H1 (cell line): Measurements from ENCODE around the gene CHST12. TPM values are rescaled to one million over a fixed set of nuclear protein-coding genes. Genes with fewer than 3 reads are reported as not detected.

Experiments used
- CTCF ChIA-PET: fragments of 300-600 bp; sonication (Branson Sonifier 250); formaldehyde crosslinking; loops from one replicate; lab custom pipeline; 2021; ENCODE audit not compliant: partially characterized antibody; lab: Charles Lee
- POLR2A ChIA-PET: fragments of 300-600 bp; sonication (Branson Sonifier 250); formaldehyde crosslinking; loops from one replicate; lab custom pipeline; 2021; ENCODE audit warnings: inconsistent platforms; ENCODE audit not compliant: partially characterized antibody; lab: Charles Lee
- DNase-seq, 2 experiments: peaks; one replicate each; pipeline versions ENCODE4 v3.0.0 to v3.0.0-alpha.2; 2010 to 2022; ENCODE audit warnings: low spot score in 2 of 2, low read depth in 1 of 2, mixed read lengths in 1 of 2
- FAIRE-seq: peaks from 2 replicates; lab custom pipeline; 2011; peaks lifted over from hg19 to GRCh38; lab: Jason Lieb, UNC
- H2AFZ ChIP-seq: 2 replicates; pipeline ENCODE4 v1.8.1; 2012; ENCODE audit warnings: low read length, inconsistent platforms
- H2AK5ac ChIP-seq: 2 replicates; pipeline ENCODE4 v1.6.1; 2013; ENCODE audit warnings: low read depth, low read length
- H2BK120ac ChIP-seq: replicated peaks from 2 replicates; pipeline ENCODE3; 2013; ENCODE audit warnings: low read depth, low read length, inconsistent platforms
- H2BK12ac ChIP-seq: 2 replicates; pipeline ENCODE4 v1.6.1; 2013; ENCODE audit warnings: low read depth, low read length
- H2BK15ac ChIP-seq: 2 replicates; pipeline ENCODE4 v1.6.1; 2013; ENCODE audit warnings: low read length
- H2BK20ac ChIP-seq: 2 replicates; pipeline ENCODE4 v1.6.1; 2013; ENCODE audit warnings: low read length
- H2BK5ac ChIP-seq: 2 replicates; pipeline ENCODE4 v1.6.1; 2013; ENCODE audit warnings: low read depth, low read length
- H3K14ac ChIP-seq: 2 replicates; pipeline ENCODE4 v1.6.1; 2013; ENCODE audit warnings: inconsistent platforms; ENCODE audit not compliant: insufficient read length
- H3K18ac ChIP-seq: 2 replicates; pipeline ENCODE4 v1.6.1; 2013; ENCODE audit warnings: low read length; ENCODE audit errors: extremely low read depth
- H3K23ac ChIP-seq: 2 replicates; pipeline ENCODE4 v1.6.1; 2013; ENCODE audit warnings: inconsistent platforms; ENCODE audit not compliant: insufficient read length
- H3K23me2 ChIP-seq: 2 replicates; pipeline ENCODE4 v1.6.1; 2013; ENCODE audit warnings: low read depth, low read length
- H3K27ac ChIP-seq: 2 replicates; pipeline ENCODE4 v1.6.1; 2011; ENCODE audit warnings: low read depth, low read length, inconsistent platforms
- H3K27me3 ChIP-seq, 4 experiments: replicated peaks in 1 of 4; 1 replicate in 1 of 4; 2 replicates in 3 of 4; pipeline versions ENCODE4 v1.6.1 to v1.8.1; 2011 to 2013; ENCODE audit warnings: low read length in 3 of 4, mild to moderate bottlenecking in 3 of 4, inconsistent platforms in 2 of 4, mixed read lengths in 2 of 4, moderate library complexity in 1 of 4; ENCODE audit not compliant: control insufficient read depth in 3 of 4, insufficient read depth in 3 of 4; ENCODE audit errors: extremely low read depth in 1 of 4
- H3K36me3 ChIP-seq, 4 experiments: 2 replicates each; pipeline versions ENCODE4 v1.6.1 to v1.8.1; 2011 to 2013; ENCODE audit warnings: mild to moderate bottlenecking in 4 of 4, low read length in 3 of 4, moderate library complexity in 2 of 4, control low read depth in 1 of 4, inconsistent platforms in 1 of 4; ENCODE audit not compliant: insufficient read depth in 4 of 4, control insufficient read depth in 2 of 4
- H3K4ac ChIP-seq: replicated peaks from 2 replicates; pipeline ENCODE3; 2013; ENCODE audit warnings: low read length, low read depth, mixed read lengths, inconsistent platforms; ENCODE audit not compliant: insufficient read length
- H3K4me1 ChIP-seq, 4 experiments: replicated peaks in 1 of 4; 1 replicate in 1 of 4; 2 replicates in 3 of 4; pipeline versions ENCODE4 v1.6.1 to v1.8.1; 2011 to 2013; ENCODE audit warnings: low read length in 3 of 4, inconsistent platforms in 2 of 4, mixed read lengths in 1 of 4; ENCODE audit not compliant: insufficient read depth in 4 of 4, control insufficient read depth in 3 of 4
- H3K4me2 ChIP-seq, 2 experiments: 2 replicates each; pipeline versions ENCODE4 v1.6.1 to v1.8.1; 2011 to 2013; ENCODE audit warnings: low read depth in 2 of 2, low read length in 2 of 2, control low read depth in 1 of 2, inconsistent platforms in 1 of 2, mild to moderate bottlenecking in 1 of 2; ENCODE audit not compliant: insufficient read depth in 1 of 2
- H3K4me3 ChIP-seq, 4 experiments: fragments of 200-600, 300-600 bp in 1 of 4; sonication (generic), shearing (Covaris generic), sonication (Bioruptor Twin) in 1 of 4; 2 replicates each; pipeline versions ENCODE4 v1.5.1 to v1.8.1; 2011 to 2016; ENCODE audit warnings: low read length in 4 of 4, low read depth in 3 of 4, control low read depth in 2 of 4, inconsistent platforms in 2 of 4, mild to moderate bottlenecking in 2 of 4, mixed read lengths in 1 of 4, moderate library complexity in 1 of 4; ENCODE audit not compliant: insufficient read depth in 2 of 4; ENCODE audit errors: extremely low read depth in 1 of 4
- H3K56ac ChIP-seq: replicated peaks from 2 replicates; pipeline ENCODE3; 2013; ENCODE audit warnings: low read depth, mild to moderate bottlenecking, mixed read lengths, low read length, inconsistent platforms; ENCODE audit not compliant: insufficient read length
- H3K79me1 ChIP-seq: 2 replicates; pipeline ENCODE4 v1.6.1; 2013; ENCODE audit warnings: low read depth, low read length, control low read depth
- H3K79me2 ChIP-seq, 2 experiments: 2 replicates each; pipeline versions ENCODE4 v1.6.1 to v1.8.1; 2012 to 2013; ENCODE audit warnings: low read length in 2 of 2, mild to moderate bottlenecking in 2 of 2, inconsistent platforms in 1 of 2; ENCODE audit not compliant: insufficient read depth in 2 of 2, control insufficient read depth in 1 of 2
- H3K9ac ChIP-seq, 4 experiments: replicated peaks in 1 of 4; 1 replicate in 1 of 4; 2 replicates in 3 of 4; pipeline versions ENCODE4 v1.6.1 to v1.8.1; 2011 to 2013; ENCODE audit warnings: low read depth in 3 of 4, low read length in 3 of 4, control low read depth in 2 of 4, mild to moderate bottlenecking in 2 of 4, moderate library complexity in 2 of 4, inconsistent platforms in 1 of 4; ENCODE audit errors: extremely low read depth in 1 of 4
- H3K9me3 ChIP-seq, 2 experiments: 2 replicates each; pipeline versions ENCODE4 v1.6.1 to v1.8.1; 2012 to 2013; ENCODE audit warnings: mild to moderate bottlenecking in 2 of 2, moderate library complexity in 2 of 2, control low read depth in 1 of 2, inconsistent platforms in 1 of 2, low read depth in 1 of 2, low read length in 1 of 2, mixed read lengths in 1 of 2; ENCODE audit not compliant: insufficient read depth in 2 of 2
- H4K20me1 ChIP-seq, 2 experiments: replicated peaks in 1 of 2; 2 replicates each; pipeline versions ENCODE3 to v1.8.1; 2011 to 2013; ENCODE audit warnings: inconsistent platforms in 2 of 2, low read length in 2 of 2, mild to moderate bottlenecking in 1 of 2; ENCODE audit not compliant: insufficient read depth in 2 of 2, control insufficient read depth in 1 of 2
- H4K5ac ChIP-seq: 2 replicates; pipeline ENCODE4 v1.6.1; 2013; ENCODE audit warnings: low read length, low read depth, mixed read lengths, inconsistent platforms; ENCODE audit not compliant: insufficient read length
- H4K8ac ChIP-seq: 2 replicates; pipeline ENCODE4 v1.8.0; 2013; ENCODE audit warnings: mild to moderate bottlenecking, moderate library complexity, low read length, inconsistent platforms; ENCODE audit not compliant: insufficient read depth; ENCODE audit errors: extremely low read depth
- H4K91ac ChIP-seq: replicated peaks from 2 replicates; pipeline ENCODE3; 2013; ENCODE audit warnings: low read length, mixed read lengths, inconsistent platforms; ENCODE audit not compliant: insufficient read length
- CTCF ChIP-seq, 3 experiments: IDR thresholded peaks; 1 replicate in 2 of 3; 2 replicates in 1 of 3; pipeline versions ENCODE4 v1.5.1 to v1.6.1; 2011; ENCODE audit warnings: low read length in 3 of 3, mild to moderate bottlenecking in 3 of 3, inconsistent platforms in 2 of 3, low read depth in 1 of 3, moderate library complexity in 1 of 3; ENCODE audit not compliant: insufficient read depth in 1 of 3; ENCODE audit errors: control extremely low read depth in 1 of 3
- EZH2 ChIP-seq: fragments of 200-600 bp; sonication (generic); IDR thresholded peaks from 2 replicates; pipeline ENCODE4 v1.7.1; 2012; ENCODE audit warnings: low read depth, mild to moderate bottlenecking, moderate library complexity, low read length, inconsistent platforms; ENCODE audit not compliant: severe bottlenecking
- GABPA ChIP-seq: IDR thresholded peaks from 2 replicates; pipeline ENCODE4 v1.6.1; 2011; ENCODE audit warnings: mild to moderate bottlenecking, low read length, moderate library complexity, borderline replicate concordance; ENCODE audit not compliant: insufficient read depth
- HDAC6 ChIP-seq: IDR thresholded peaks from one replicate; pipeline ENCODE4 v1.7.1; 2012; ENCODE audit warnings: low read depth, mild to moderate bottlenecking, inconsistent platforms, low read length, moderate library complexity
- MAX ChIP-seq: IDR thresholded peaks from 2 replicates; pipeline ENCODE4 v1.6.1; 2012; ENCODE audit warnings: inconsistent platforms
- POLR2A ChIP-seq, 2 experiments: IDR thresholded peaks; 1 replicate in 1 of 2; 2 replicates in 1 of 2; pipeline ENCODE4 v1.6.1; 2011; ENCODE audit warnings: low read depth in 2 of 2, low read length in 2 of 2, mild to moderate bottlenecking in 2 of 2; ENCODE audit errors: control extremely low read depth in 1 of 2
- WGBS, 2 experiments: shearing (Covaris generic) in 1 of 2; methylation state at CpG; one replicate each; pipeline versions ENCODE4 v1.1.6 to v1.1.7; 2013 to 2015; ENCODE audit warnings: low lambda C conversion rate in 2 of 2, mixed read lengths in 2 of 2, inconsistent platforms in 1 of 2, low coverage in 1 of 2, missing lambda C conversion rate in 1 of 2; ENCODE audit not compliant: insufficient replicate concordance in 2 of 2, insufficient coverage in 1 of 2, insufficient read length in 1 of 2; ENCODE audit errors: extremely low coverage in 1 of 2, missing lambda C conversion rate in 1 of 2; 5-methylcytosine and 5-hydroxymethylcytosine counted together
- polyA plus RNA-seq, 7 experiments: library from polyadenylated mRNA; depleted of rRNA in 3 of 7; stranded (reverse) in 5 of 7; unstranded in 2 of 7; fragments of >200 nt in 5 of 7; fragments of 200-250 nt in 2 of 7; gene quantifications; 1 replicate in 5 of 7; 2 replicates in 1 of 7; 4 replicates in 1 of 7; pipeline versions ENCODE4 v1.2.1 to v1.2.3, GENCODE V29; 2011 to 2013; ENCODE audit warnings: missing spikeins in 2 of 7, mixed read lengths in 2 of 7
- total RNA-seq: library from RNA; stranded (reverse); fragmentation: NEBNext Ultra II Directional; extraction: Animal tissue kit (Norgen Biotek cat#: 25700); gene quantifications from 2 replicates; pipeline ENCODE4 v1.2.1, GENCODE V29; 2021

The CHST12 gene
- total and polyA plus RNA-seq, 2 of the 8 experiments (the other 6 are each of a cell fraction or from before 2014, with no cell fraction given) = 13.4 to 24.1 TPM

- Histone ChIP-seq H4K91ac (peak overlapping the region; percentile 96), H3K79me1 (no peaks in the 10 kb centered on the region), H2AFZ (no peak overlapping the region; the same call in 1 of the 2 replicates), H3K23ac (no peak overlapping the region), H3K79me2 (no peaks in the 10 kb centered on the region), H3K36me3 (no peaks in the 10 kb centered on the region), H3K9ac (no peak overlapping the region), H3K4me1 (peaks cover 0 to 34% (median 20%) of the 10 kb centered on the region in 4 experiments; a peak in 6 of 7 replicates), H2AK5ac (no peak overlapping the region), H3K4me3 (no peak overlapping the region), H2BK5ac (peak overlapping the region; percentile 78; the same call in 1 of the 2 replicates), H3K4ac (peak overlapping the region; percentile 10), H4K5ac (no peak overlapping the region), H3K18ac (peak overlapping the region; percentile 87), H3K4me2 (no peak overlapping the region), H3K56ac (no peak overlapping the region), H3K14ac (no peak overlapping the region), H4K8ac (peak overlapping the region; percentile 41; the same call in 1 of the 2 replicates), H2BK20ac (peak overlapping the region; percentile 80; the same call in 1 of the 2 replicates), H2BK120ac (peak overlapping the region; percentile 87), H2BK12ac (peak overlapping the region; percentile 97; the same call in 1 of the 2 replicates), H3K23me2 (no peaks in the 10 kb centered on the region; the same call in 1 of the 2 replicates), H2BK15ac (peak overlapping the region; percentile 99), H4K20me1 (no peaks in the 10 kb centered on the region), H3K9me3 (no peaks in the 10 kb centered on the region), H3K27ac (no peak overlapping the region), H3K27me3 (no peaks in the 10 kb centered on the region; a peak in 2 of 7 replicates)
- FAIRE-seq (no peak), DNase-seq (peak; percentile 36 to 82)
- ChIA-PET POLR2A (interaction anchor here (2.5 kb wide), 1 partner anchor 10 kb away, joined by 8 read pairs; no protein-coding TSS in a partner anchor), CTCF (interaction anchor here (0.5 to 3.6 kb wide), 12 partner anchors 8 to 193 kb away, joined by 3 to 24 read pairs (median 4); no protein-coding TSS in a partner anchor)
- 68% methylated on average over 27 of the region's 34 CpGs; no CpG with 5 or more reads in 1 of the 2 experiments for WGBS, 2 experiments
- TF ChIP-seq HDAC6 (no peak), EZH2 (no peak), POLR2A (IDR thresholded peaks at IDR 0.05; ENCODE audit: control extremely low read depth in 1 of 2, low read depth in 2 of 2, low read length in 2 of 2) (no peak), CTCF (IDR thresholded peaks at IDR 0.05; ENCODE audit: control extremely low read depth in 1 of 3, insufficient read depth in 1 of 3, low read depth in 1 of 3, low read length in 3 of 3) (peak in 2 of 3 experiments; percentile 76 to 87; a peak in 3 of 4 replicates), GABPA (peak; percentile 87; the same call in 1 of the 2 replicates), MAX (peak; percentile 24; the same call in 1 of the 2 replicates)
Measured at GRCh38 chr7:2477447-2478398, 74.3 kb downstream of the CHST12 start.
